H54 (cell line): ENCODE results near the gene TUT7.

Experiments used
- DNase-seq: peaks from one replicate; pipeline ENCODE4 v3.0.0; 2011; ENCODE audit warnings: low spot score, mixed read lengths; ENCODE audit not compliant: insufficient read length
- FAIRE-seq: peaks from 3 replicates; lab custom pipeline; 2011; peaks lifted over from hg19 to GRCh38; lab: Jason Lieb, UNC
- POLR2A ChIP-seq: IDR thresholded peaks from 2 replicates; pipeline ENCODE4 v1.6.1; 2011; ENCODE audit warnings: low read depth, mild to moderate bottlenecking, low read length

TUT7 gene

GRCh38 chr9:86275962-86276361 is 78.2 kb downstream of the TUT7 start:
- FAIRE-seq = no peak
- TF ChIP-seq POLR2A = no peak
- DNase-seq = no peak

DNA sequence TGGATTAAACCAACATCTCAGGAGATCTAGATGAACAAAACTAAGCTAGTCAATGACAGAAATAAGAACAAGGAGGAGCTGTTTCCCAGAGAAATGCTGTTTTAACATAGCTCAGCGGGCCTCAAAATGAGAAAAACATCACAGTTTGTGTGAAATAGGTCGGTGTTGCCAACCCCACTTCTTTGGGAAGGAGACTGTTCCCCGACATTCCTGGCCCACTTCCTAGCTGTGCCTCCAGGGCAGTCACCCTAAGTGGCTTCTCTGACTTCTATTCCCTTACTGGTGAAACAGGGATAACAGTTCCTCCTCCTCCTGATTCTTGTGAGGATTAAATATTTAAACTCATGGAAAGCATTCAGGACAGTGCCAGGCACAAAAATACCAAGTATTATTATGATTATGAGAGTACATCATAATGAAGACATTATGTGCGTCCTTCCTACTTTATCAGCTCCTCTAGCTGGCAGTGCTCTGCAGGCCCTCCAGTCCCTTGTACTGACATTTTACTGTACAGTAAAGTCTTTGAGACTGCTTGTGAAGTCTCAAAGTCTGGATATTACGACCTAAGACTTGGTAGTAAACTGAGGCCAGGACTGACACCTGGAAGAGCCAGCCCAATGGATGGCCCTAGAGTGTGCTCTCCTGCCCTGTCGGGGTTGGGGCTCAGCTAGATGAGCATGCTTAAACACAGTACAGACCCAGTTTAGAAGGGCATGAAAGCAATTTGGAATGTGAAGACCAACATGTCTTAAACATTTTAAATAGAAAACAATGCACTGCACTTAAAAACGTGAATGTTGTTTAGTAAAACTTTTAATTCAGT is 79.2 kb downstream of the TUT7 start:
- no peak for TF ChIP-seq POLR2A
- no peak for DNase-seq
- FAIRE-seq = no peak

DNA sequence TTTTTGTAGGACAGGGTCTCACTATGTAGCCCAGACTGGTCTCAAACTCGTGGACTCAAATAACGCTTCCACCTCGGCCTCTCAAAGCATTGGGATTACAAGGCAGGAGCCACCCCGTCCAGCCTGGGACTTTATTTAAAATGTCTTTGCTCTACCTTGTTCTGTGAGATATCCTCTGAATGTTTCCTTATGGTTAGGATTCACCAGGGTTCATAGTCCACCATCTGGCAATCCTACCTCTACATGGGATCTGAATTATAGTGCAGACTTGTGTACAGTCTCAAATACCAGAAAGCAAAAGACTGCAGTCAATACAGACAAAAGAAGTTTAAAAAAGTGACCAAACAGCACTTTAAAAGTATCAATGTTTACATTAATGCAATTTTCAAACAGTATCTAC is 82.0 kb downstream of the TUT7 start:
- no peak for TF ChIP-seq POLR2A
- no peak for DNase-seq
- no peak for FAIRE-seq

- no peak for TF ChIP-seq POLR2A
- no peak for DNase-seq
- FAIRE-seq = no peak
Measured at GRCh38 chr9:86263876-86264275, 90.3 kb downstream of the TUT7 start.

- FAIRE-seq (no peak), DNase-seq (no peak)
- no peak for TF ChIP-seq POLR2A
Measured at GRCh38 chr9:86262492-86262891, 91.7 kb downstream of the TUT7 start.

DNA sequence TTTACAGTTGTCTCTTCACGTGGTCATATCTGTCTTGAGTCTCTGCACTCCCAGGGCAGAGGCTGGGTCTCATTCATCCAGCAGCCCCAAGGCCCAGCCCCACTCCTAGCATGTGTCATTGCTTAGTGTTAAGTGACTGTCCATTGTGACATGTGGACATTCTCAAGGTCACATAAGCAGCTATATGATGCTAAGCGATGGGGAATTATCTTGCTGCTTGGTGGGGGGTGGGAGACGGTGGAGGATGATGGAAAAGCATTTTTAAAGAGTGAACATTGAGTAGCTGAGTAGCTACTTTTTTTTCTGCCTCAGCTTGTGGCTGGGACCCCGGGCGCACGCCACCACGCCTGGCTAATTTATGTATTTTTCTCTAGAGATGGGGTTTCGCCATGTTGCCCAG is 94.7 kb downstream of the TUT7 start, which contains the start of gene C9orf153:
TSS of gene C9orf153 (minus strand) at position 101 of the 400 bp plus-strand sequence. CDS start 30,054 bp downstream, outside the sequence.
- no peak for TF ChIP-seq POLR2A
- DNase-seq (no peak), FAIRE-seq (no peak)

- no peak for TF ChIP-seq POLR2A
- no peak for DNase-seq
- FAIRE-seq = no peak
Measured at GRCh38 chr9:86257391-86257790, 96.8 kb downstream of the TUT7 start.

DNA sequence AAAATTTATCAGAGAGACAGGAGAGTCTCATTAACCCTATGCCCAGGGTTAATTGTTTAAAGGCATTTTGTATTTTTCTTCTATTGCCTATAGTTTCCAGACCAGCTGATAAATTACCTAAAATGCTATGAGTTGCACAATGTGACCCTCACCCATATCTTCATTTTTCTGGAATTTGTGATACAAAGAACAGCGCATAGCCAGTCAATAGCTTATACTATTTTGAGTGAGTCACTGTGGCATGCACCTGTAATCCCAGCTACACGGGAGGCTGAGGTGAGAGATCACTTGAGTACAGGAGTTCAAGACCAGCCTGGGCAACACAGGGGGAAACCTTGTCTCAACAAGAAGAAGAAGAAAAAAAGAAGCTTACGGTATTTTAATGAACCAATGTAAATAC is 97.6 kb downstream of the TUT7 start:
- no peak for TF ChIP-seq POLR2A
- no peak for FAIRE-seq

GRCh38 chr9:86253577-86253976 is 100.6 kb downstream of the TUT7 start:
- TF ChIP-seq POLR2A = no peak
- FAIRE-seq (no peak), DNase-seq (no peak)

More for the DNA sequence above, 97.6 kb downstream of the TUT7 start:
- DNase-seq = no peak

DNA sequence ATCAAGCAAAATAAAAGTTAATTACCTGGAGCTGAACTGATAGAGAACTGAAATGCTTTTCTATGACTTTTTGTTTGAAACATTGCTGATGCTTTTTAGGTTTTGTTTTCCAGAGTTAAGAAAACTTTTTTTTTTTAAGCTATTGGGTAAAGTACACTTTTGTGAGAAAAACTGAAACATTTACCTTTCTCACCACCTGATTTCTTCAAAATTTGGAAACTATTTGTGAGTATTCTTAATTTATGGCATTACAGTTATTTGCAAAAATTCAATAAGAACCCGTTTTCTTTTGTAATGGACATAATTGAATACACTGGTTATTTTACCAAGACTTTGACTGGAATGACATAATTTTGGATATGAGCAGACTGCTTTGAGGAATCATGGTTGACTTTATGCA is 101.3 kb downstream of the TUT7 start:
- no peak for FAIRE-seq
- no peak for TF ChIP-seq POLR2A

DNA sequence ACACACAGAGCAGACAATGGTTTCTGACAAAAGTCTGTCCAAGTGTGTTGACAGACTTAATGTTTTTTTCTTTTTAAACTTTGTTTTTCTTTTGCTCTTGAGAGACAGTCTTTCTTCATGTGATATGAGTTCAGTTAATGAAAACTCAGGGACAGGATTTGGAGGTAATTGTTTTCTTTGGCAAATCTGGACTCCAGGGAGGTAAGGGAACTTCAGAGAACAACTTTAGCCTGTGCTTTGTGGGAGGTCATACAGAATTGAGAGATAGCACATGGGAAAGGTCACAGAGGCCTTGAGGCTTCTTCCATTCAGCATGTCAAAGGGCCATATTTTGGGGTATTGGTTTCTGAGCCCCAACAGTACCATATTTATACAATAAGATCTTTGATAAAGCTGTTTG is 104.1 kb downstream of the TUT7 start:
- DNase-seq (no peak), FAIRE-seq (no peak)
- TF ChIP-seq POLR2A = no peak

More for the DNA sequence above, 101.3 kb downstream of the TUT7 start:
- no peak for DNase-seq

- FAIRE-seq (no peak), DNase-seq (no peak)
- no peak for TF ChIP-seq POLR2A
Measured at GRCh38 chr9:86248746-86249145, 105.5 kb downstream of the TUT7 start.

DNA sequence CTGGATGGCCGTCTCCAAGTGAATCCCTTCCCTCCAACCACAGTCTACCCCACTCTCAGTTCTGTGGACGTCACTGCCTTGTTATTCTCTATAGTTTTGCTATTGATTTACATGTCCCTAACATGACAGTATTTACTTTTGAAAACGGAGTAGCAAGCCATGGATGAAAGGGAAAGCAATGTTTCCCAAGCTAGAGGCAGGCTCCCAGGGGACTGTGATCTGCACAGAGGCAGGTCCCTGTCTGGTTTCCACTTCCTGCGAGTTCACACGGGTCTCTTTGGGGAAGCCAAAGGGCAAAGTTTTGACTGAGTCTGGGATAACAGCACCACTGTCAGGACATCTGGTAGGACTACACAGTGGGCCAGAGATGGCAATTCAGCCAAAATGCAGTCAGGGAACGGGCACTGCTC is 107.5 kb downstream of the TUT7 start:
- no peak for TF ChIP-seq POLR2A
- no peak for DNase-seq
- FAIRE-seq = no peak

DNA sequence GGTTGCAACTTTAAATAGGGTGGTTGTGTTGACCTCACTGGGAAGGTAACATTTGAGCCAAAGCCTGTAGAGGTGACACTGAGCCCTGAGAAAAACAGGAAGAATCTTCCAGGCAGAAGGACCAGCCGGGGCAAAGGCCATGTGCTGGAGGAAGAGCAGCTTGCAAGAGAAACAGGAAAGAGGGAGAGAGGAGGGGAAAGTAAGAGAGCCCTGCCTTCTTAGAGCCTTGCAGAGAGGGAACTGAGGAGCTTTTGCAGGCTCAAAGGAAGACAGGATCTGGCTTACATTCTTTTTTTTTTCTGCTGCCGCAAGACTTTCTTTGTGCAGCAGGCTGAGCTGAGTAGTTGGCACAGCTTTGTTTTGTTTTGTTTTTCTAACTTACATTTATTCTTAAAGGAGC is 112.1 kb downstream of the TUT7 start:
- FAIRE-seq (no peak), DNase-seq (no peak)
- no peak for TF ChIP-seq POLR2A

DNA sequence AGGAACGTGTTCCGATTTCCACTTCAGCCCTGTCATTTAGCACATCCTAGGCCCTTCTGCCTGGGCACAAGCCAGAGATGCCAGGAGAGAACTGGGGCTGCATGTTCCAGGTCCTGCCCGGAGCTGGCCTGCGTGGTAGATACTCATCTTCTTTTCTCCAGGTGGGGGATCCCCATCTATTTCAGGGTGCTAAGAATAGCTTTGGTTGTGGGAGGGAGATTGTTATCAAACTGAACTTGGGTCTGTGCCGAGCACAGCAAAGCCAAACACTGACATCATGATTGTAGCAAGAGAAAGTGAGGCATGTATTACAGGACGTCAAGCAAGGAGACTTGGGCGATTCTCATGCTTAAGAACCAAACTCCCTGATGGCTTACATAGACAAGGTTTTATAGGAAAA is 113.0 kb downstream of the TUT7 start:
- FAIRE-seq (no peak), DNase-seq (no peak)
- no peak for TF ChIP-seq POLR2A
